HEK293 (cell line): ENCODE data around the gene LEMD1.

Experiments used
- KLF8 ChIP-seq: fragments of 450-650 bp; formaldehyde crosslinking; IDR thresholded peaks from 2 replicates; pipeline ENCODE4 v1.5.1; 2016; ENCODE audit warnings: missing biosample characterization, missing genetic modification characterization
- MZF1 ChIP-seq: fragments of 450-650 bp; formaldehyde crosslinking; IDR thresholded peaks from 2 replicates; pipeline ENCODE4 v1.5.1; 2017; ENCODE audit warnings: missing biosample characterization, missing genetic modification characterization, borderline replicate concordance
- PRDM1 ChIP-seq: fragments of 450-650 bp; formaldehyde crosslinking; IDR thresholded peaks from 2 replicates; pipeline ENCODE4; 2016; ENCODE audit warnings: missing biosample characterization, missing genetic modification characterization
- SCRT2 ChIP-seq: fragments of 450-650 bp; formaldehyde crosslinking; IDR thresholded peaks from 2 replicates; pipeline ENCODE4 v1.5.1; 2016; ENCODE audit warnings: missing biosample characterization, missing genetic modification characterization
- ZBTB21 ChIP-seq: fragments of 450-650 bp; formaldehyde crosslinking; IDR thresholded peaks from 2 replicates; pipeline ENCODE4 v1.5.1; 2017; ENCODE audit warnings: missing biosample characterization, missing genetic modification characterization
- ZFHX2 ChIP-seq: fragments of 450-650 bp; formaldehyde crosslinking; conservative IDR thresholded peaks from 2 replicates; pipeline ENCODE4 v1.5.1; 2016; ENCODE audit warnings: missing biosample characterization, missing genetic modification characterization
- ZNF175 ChIP-seq: fragments of 450-650 bp; formaldehyde crosslinking; IDR thresholded peaks from 2 replicates; pipeline ENCODE4 v1.5.1; 2016; ENCODE audit warnings: missing biosample characterization, missing genetic modification characterization
- ZNF2 ChIP-seq: fragments of 450-650 bp; formaldehyde crosslinking; IDR thresholded peaks from 2 replicates; pipeline ENCODE4 v1.5.1; 2016; ENCODE audit warnings: missing biosample characterization, missing genetic modification characterization
- ZNF214 ChIP-seq: fragments of 450-650 bp; formaldehyde crosslinking; IDR thresholded peaks from 2 replicates; pipeline ENCODE4 v1.5.1; 2017; ENCODE audit warnings: missing biosample characterization, mild to moderate bottlenecking, missing genetic modification characterization, borderline replicate concordance
- ZNF416 ChIP-seq: fragments of 450-650 bp; formaldehyde crosslinking; IDR thresholded peaks from 2 replicates; pipeline ENCODE4 v1.5.1; 2016; ENCODE audit warnings: missing biosample characterization, missing genetic modification characterization
- ZNF433 ChIP-seq: fragments of 450-650 bp; formaldehyde crosslinking; IDR thresholded peaks from 2 replicates; pipeline ENCODE4 v1.5.1; 2016; ENCODE audit warnings: missing biosample characterization, missing genetic modification characterization, low read depth
- ZNF473 ChIP-seq: fragments of 450-650 bp; formaldehyde crosslinking; IDR thresholded peaks from 2 replicates; pipeline ENCODE4 v1.5.1; 2017; ENCODE audit warnings: missing biosample characterization, missing genetic modification characterization
- ZNF529 ChIP-seq: fragments of 450-650 bp; formaldehyde crosslinking; IDR thresholded peaks from 2 replicates; pipeline ENCODE4 v1.5.1; 2017; ENCODE audit warnings: missing genetic modification characterization, missing biosample characterization; ENCODE audit not compliant: insufficient replicate concordance
- ZNF660 ChIP-seq: fragments of 450-650 bp; IDR thresholded peaks from 2 replicates; pipeline ENCODE4 v1.5.1; 2018; ENCODE audit warnings: missing biosample characterization, mild to moderate bottlenecking, missing genetic modification characterization
- ZNF792 ChIP-seq: fragments of 450-650 bp; formaldehyde crosslinking; IDR thresholded peaks from 2 replicates; pipeline ENCODE4 v1.5.1; 2016; ENCODE audit warnings: missing biosample characterization, missing genetic modification characterization
- ZXDB ChIP-seq: fragments of 450-650 bp; formaldehyde crosslinking; IDR thresholded peaks from 2 replicates; pipeline ENCODE4 v1.5.1; 2016; ENCODE audit warnings: missing biosample characterization, missing genetic modification characterization
- TF ChIP-seq, protein P1 (sequence below): fragments of 450-650 bp; formaldehyde crosslinking; IDR thresholded peaks from 2 replicates; pipeline ENCODE4 v1.5.1; 2016; ENCODE audit warnings: missing biosample characterization, missing genetic modification characterization
- TF ChIP-seq, protein P2 (sequence below): fragments of 450-650 bp; formaldehyde crosslinking; IDR thresholded peaks from 2 replicates; pipeline ENCODE4 v1.5.1; 2016; ENCODE audit warnings: missing biosample characterization, missing genetic modification characterization
- TF ChIP-seq, protein P3 (sequence below): fragments of 450-650 bp; formaldehyde crosslinking; IDR thresholded peaks from 2 replicates; pipeline ENCODE4 v1.5.1; 2016; ENCODE audit warnings: missing biosample characterization, missing genetic modification characterization
- TF ChIP-seq, protein P4 (sequence below): fragments of 450-650 bp; formaldehyde crosslinking; IDR thresholded peaks from 2 replicates; pipeline ENCODE4 v1.5.1; 2016; ENCODE audit warnings: missing biosample characterization, missing genetic modification characterization
- TF ChIP-seq, protein P5 (sequence below): fragments of 450-650 bp; formaldehyde crosslinking; IDR thresholded peaks from 2 replicates; pipeline ENCODE4 v1.5.1; 2016; ENCODE audit warnings: missing biosample characterization, missing genetic modification characterization
- TF ChIP-seq, protein P6 (sequence below): fragments of 450-650 bp; IDR thresholded peaks from 2 replicates; pipeline ENCODE4 v1.5.1; 2018; ENCODE audit warnings: missing biosample characterization, mild to moderate bottlenecking, missing genetic modification characterization
- TF ChIP-seq, protein P7 (sequence below): fragments of 450-650 bp; formaldehyde crosslinking; IDR thresholded peaks from 2 replicates; pipeline ENCODE4 v1.5.1; 2017; ENCODE audit warnings: missing biosample characterization, mild to moderate bottlenecking, missing genetic modification characterization, moderate library complexity
- TF ChIP-seq, protein P8 (sequence below): fragments of 450-650 bp; IDR thresholded peaks from 2 replicates; pipeline ENCODE4 v1.5.1; 2018; ENCODE audit warnings: missing biosample characterization, missing genetic modification characterization

LEMD1 gene

DNA sequence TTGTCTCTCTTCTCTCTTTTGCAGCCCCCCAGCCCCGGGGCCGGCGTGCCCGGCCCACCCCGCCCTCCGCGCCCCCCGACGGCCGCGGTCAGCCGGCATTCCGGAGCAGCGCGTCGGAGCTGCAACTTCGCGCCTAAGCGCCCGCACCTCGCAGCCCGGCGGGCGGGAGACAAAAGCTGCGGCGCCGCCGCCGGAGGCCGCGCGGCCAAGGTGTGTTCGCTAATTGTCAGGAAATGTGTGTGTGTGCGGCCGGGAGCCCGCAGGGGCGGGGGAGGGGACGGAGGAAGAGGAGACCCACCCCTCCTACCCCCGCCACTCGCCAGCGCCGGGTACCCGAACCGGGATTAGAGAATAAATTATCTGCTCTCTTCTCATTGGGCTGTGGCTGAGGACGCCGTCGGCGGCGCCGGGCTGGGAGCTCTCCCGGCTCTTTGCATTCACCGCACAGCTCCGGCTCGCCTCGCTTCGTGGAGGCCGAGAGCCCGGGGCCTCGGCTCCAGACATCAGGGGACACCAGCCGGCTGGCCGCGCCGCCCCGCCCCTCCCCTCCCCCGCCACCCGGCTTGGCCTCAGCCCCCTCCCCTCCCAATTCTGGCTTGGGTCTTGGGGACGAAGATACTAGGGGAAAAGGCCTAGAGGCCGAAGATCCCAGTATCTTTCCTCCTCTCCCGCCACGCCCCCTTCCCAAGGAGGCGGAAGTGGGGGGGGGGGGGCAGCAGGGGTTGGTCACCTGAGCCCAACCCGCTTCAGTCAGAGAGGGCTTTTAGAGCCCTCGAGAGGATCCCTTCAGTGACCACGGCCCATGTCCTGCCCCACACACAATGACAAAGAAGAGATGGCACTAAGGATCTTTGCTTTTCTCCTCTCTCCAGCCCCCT, 35.3 kb upstream of the LEMD1 start (continued):
- TF ChIP-seq ZBTB21 (tag by site-specific recombination) (no peak), PRDM1 (tag by site-specific recombination) (no peak), ZNF433 (tag by site-specific recombination) (no peak), ZNF660 (tag by site-specific recombination) (0 out of 2 replicates have a peak, but pooled peaks have one; percentile 36), SCRT2 (tag by site-specific recombination) (no peak), ZNF473 (tag by site-specific recombination) (no peak), KLF8 (0 out of 2 replicates have a peak, but pooled peaks have one; percentile 25), ZNF529 (tag by site-specific recombination) (no peak), ZNF175 (no peak), ZNF416 (tag by site-specific recombination) (no peak), ZNF214 (no peak), MZF1 (tag by site-specific recombination) (no peak), ZXDB (tag by site-specific recombination) (no peak), ZNF2 (tag by site-specific recombination) (no peak), ZNF792 (tag by site-specific recombination) (no peak), ZFHX2 (tag by site-specific recombination) (no peak)
- TF ChIP-seq, protein P1, sequence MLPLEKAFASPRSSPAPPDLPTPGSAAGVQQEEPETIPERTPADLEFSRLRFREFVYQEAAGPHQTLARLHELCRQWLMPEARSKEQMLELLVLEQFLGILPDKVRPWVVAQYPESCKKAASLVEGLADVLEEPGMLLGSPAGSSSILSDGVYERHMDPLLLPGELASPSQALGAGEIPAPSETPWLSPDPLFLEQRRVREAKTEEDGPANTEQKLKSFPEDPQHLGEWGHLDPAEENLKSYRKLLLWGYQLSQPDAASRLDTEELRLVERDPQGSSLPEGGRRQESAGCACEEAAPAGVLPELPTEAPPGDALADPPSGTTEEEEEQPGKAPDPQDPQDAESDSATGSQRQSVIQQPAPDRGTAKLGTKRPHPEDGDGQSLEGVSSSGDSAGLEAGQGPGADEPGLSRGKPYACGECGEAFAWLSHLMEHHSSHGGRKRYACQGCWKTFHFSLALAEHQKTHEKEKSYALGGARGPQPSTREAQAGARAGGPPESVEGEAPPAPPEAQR (tag by site-specific recombination): no peak
- TF ChIP-seq, protein P2, sequence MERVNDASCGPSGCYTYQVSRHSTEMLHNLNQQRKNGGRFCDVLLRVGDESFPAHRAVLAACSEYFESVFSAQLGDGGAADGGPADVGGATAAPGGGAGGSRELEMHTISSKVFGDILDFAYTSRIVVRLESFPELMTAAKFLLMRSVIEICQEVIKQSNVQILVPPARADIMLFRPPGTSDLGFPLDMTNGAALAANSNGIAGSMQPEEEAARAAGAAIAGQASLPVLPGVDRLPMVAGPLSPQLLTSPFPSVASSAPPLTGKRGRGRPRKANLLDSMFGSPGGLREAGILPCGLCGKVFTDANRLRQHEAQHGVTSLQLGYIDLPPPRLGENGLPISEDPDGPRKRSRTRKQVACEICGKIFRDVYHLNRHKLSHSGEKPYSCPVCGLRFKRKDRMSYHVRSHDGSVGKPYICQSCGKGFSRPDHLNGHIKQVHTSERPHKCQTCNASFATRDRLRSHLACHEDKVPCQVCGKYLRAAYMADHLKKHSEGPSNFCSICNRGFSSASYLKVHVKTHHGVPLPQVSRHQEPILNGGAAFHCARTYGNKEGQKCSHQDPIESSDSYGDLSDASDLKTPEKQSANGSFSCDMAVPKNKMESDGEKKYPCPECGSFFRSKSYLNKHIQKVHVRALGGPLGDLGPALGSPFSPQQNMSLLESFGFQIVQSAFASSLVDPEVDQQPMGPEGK: 0 out of 2 replicates have a peak, but pooled peaks have one; percentile 45
- TF ChIP-seq, protein P3, sequence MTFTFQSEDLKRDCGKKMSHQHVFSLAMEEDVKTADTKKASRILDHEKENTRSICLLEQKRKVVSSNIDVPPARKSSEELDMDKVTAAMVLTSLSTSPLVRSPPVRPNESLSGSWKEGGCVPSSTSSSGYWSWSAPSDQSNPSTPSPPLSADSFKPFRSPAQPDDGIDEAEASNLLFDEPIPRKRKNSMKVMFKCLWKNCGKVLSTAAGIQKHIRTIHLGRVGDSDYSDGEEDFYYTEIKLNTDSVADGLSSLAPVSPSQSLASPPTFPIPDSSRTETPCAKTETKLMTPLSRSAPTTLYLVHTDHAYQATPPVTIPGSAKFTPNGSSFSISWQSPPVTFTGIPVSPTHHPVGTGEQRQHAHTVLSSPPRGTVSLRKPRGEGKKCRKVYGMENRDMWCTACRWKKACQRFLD (tag by site-specific recombination): no peak
- TF ChIP-seq, protein P4, sequence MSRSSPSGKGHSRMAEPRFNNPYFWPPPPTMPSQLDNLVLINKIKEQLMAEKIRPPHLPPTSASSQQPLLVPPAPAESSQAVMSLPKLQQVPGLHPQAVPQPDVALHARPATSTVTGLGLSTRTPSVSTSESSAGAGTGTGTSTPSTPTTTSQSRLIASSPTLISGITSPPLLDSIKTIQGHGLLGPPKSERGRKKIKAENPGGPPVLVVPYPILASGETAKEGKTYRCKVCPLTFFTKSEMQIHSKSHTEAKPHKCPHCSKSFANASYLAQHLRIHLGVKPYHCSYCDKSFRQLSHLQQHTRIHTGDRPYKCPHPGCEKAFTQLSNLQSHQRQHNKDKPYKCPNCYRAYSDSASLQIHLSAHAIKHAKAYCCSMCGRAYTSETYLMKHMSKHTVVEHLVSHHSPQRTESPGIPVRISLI (tag by site-specific recombination): no peak
- TF ChIP-seq, protein P5, sequence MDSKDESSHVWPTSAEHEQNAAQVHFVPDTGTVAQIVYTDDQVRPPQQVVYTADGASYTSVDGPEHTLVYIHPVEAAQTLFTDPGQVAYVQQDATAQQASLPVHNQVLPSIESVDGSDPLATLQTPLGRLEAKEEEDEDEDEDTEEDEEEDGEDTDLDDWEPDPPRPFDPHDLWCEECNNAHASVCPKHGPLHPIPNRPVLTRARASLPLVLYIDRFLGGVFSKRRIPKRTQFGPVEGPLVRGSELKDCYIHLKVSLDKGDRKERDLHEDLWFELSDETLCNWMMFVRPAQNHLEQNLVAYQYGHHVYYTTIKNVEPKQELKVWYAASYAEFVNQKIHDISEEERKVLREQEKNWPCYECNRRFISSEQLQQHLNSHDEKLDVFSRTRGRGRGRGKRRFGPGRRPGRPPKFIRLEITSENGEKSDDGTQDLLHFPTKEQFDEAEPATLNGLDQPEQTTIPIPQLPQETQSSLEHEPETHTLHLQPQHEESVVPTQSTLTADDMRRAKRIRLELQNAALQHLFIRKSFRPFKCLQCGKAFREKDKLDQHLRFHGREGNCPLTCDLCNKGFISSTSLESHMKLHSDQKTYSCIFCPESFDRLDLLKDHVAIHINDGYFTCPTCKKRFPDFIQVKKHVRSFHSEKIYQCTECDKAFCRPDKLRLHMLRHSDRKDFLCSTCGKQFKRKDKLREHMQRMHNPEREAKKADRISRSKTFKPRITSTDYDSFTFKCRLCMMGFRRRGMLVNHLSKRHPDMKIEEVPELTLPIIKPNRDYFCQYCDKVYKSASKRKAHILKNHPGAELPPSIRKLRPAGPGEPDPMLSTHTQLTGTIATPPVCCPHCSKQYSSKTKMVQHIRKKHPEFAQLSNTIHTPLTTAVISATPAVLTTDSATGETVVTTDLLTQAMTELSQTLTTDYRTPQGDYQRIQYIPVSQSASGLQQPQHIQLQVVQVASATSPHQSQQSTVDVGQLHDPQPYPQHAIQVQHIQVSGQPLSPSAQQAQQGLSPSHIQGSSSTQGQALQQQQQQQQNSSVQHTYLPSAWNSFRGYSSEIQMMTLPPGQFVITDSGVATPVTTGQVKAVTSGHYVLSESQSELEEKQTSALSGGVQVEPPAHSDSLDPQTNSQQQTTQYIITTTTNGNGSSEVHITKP (tag by site-specific recombination): no peak
- TF ChIP-seq, protein P6, sequence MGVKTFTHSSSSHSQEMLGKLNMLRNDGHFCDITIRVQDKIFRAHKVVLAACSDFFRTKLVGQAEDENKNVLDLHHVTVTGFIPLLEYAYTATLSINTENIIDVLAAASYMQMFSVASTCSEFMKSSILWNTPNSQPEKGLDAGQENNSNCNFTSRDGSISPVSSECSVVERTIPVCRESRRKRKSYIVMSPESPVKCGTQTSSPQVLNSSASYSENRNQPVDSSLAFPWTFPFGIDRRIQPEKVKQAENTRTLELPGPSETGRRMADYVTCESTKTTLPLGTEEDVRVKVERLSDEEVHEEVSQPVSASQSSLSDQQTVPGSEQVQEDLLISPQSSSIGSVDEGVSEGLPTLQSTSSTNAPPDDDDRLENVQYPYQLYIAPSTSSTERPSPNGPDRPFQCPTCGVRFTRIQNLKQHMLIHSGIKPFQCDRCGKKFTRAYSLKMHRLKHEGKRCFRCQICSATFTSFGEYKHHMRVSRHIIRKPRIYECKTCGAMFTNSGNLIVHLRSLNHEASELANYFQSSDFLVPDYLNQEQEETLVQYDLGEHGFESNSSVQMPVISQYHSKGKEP: no peak
- TF ChIP-seq, protein P7, sequence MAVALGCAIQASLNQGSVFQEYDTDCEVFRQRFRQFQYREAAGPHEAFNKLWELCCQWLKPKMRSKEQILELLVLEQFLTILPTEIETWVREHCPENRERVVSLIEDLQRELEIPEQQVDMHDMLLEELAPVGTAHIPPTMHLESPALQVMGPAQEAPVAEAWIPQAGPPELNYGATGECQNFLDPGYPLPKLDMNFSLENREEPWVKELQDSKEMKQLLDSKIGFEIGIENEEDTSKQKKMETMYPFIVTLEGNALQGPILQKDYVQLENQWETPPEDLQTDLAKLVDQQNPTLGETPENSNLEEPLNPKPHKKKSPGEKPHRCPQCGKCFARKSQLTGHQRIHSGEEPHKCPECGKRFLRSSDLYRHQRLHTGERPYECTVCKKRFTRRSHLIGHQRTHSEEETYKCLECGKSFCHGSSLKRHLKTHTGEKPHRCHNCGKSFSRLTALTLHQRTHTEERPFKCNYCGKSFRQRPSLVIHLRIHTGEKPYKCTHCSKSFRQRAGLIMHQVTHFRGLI: peak; percentile 78
- TF ChIP-seq, protein P8, sequence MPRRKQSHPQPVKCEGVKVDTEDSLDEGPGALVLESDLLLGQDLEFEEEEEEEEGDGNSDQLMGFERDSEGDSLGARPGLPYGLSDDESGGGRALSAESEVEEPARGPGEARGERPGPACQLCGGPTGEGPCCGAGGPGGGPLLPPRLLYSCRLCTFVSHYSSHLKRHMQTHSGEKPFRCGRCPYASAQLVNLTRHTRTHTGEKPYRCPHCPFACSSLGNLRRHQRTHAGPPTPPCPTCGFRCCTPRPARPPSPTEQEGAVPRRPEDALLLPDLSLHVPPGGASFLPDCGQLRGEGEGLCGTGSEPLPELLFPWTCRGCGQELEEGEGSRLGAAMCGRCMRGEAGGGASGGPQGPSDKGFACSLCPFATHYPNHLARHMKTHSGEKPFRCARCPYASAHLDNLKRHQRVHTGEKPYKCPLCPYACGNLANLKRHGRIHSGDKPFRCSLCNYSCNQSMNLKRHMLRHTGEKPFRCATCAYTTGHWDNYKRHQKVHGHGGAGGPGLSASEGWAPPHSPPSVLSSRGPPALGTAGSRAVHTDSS (tag by site-specific recombination): 0 out of 2 replicates have a peak, but pooled peaks have one; percentile 24
